Endothelial cell of umbilical vein (primary cell): Measurements from ENCODE around the gene CTXND1.

Experiments used
- EZH2 ChIP-seq: IDR thresholded peaks from 2 replicates; pipeline ENCODE4 v1.6.1; 2012; ENCODE audit warnings: borderline replicate concordance, low read depth, mild to moderate bottlenecking, moderate library complexity, low read length, inconsistent platforms; ENCODE audit not compliant: severe bottlenecking
- FOS ChIP-seq: IDR thresholded peaks from 2 replicates; pipeline ENCODE4 v1.6.1; 2011; ENCODE audit warnings: mild to moderate bottlenecking, low read length, moderate library complexity, borderline replicate concordance; ENCODE audit not compliant: insufficient read depth
- JUN ChIP-seq: IDR thresholded peaks from 2 replicates; pipeline ENCODE4 v1.6.1; 2011; ENCODE audit warnings: borderline replicate concordance, low read depth; ENCODE audit not compliant: insufficient read length, insufficient read depth
- MYC ChIP-seq: IDR thresholded peaks from one replicate; pipeline ENCODE4 v1.6.1; 2011; ENCODE audit warnings: mild to moderate bottlenecking, low read depth, low read length
- POLR2A ChIP-seq: IDR thresholded peaks from 2 replicates; pipeline ENCODE4 v1.6.1; 2012; ENCODE audit warnings: low read depth, mild to moderate bottlenecking, control low read depth, low read length
- POLR2AphosphoS5 ChIP-seq: IDR thresholded peaks from 2 replicates; pipeline ENCODE4 v1.6.1; 2012; ENCODE audit warnings: low read depth, mild to moderate bottlenecking, control low read depth, low read length, moderate library complexity; ENCODE audit not compliant: insufficient read depth
- TF ChIP-seq, protein P1 (sequence below), 2 donors: IDR thresholded peaks; 1 replicate in 1 of 2; 2 replicates in 1 of 2; pipeline ENCODE4 v1.5.1; 2011; ENCODE audit warnings: low read length in 2 of 2, mild to moderate bottlenecking in 2 of 2, moderate library complexity in 2 of 2, control low read depth in 1 of 2, inconsistent platforms in 1 of 2, low read depth in 1 of 2; ENCODE audit not compliant: insufficient read depth in 1 of 2; ENCODE audit errors: extremely low read depth in 1 of 2
- TF ChIP-seq, protein P2 (sequence below): IDR thresholded peaks from 2 replicates; pipeline ENCODE4 v1.6.1; 2011; ENCODE audit not compliant: insufficient read depth, insufficient read length

DNA sequence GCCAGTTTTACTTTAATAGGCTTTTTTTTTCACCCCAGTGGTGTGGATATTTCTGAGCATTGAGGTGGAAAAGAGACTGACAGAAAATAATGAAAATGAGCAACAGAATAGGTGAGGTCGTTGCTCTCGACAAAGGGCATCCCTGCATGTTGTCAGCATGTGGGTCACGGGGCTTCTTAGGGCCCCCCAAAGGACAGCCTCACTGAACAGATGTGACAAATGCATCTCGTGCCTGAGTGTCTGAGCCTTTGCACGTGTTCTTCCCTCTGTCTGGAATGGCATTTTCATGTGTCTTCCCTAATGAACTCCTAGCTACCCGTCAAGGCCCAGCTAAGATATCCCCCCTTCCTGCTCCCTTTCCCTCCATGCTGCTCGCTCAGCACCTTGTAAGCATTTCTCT is 67.5 kb downstream of the CTXND1 start:
- no peak for TF ChIP-seq POLR2A
- TF ChIP-seq, protein P1, sequence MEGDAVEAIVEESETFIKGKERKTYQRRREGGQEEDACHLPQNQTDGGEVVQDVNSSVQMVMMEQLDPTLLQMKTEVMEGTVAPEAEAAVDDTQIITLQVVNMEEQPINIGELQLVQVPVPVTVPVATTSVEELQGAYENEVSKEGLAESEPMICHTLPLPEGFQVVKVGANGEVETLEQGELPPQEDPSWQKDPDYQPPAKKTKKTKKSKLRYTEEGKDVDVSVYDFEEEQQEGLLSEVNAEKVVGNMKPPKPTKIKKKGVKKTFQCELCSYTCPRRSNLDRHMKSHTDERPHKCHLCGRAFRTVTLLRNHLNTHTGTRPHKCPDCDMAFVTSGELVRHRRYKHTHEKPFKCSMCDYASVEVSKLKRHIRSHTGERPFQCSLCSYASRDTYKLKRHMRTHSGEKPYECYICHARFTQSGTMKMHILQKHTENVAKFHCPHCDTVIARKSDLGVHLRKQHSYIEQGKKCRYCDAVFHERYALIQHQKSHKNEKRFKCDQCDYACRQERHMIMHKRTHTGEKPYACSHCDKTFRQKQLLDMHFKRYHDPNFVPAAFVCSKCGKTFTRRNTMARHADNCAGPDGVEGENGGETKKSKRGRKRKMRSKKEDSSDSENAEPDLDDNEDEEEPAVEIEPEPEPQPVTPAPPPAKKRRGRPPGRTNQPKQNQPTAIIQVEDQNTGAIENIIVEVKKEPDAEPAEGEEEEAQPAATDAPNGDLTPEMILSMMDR (IDR thresholded peaks at IDR 0.05; ENCODE audit: extremely low read depth in 1 of 2, insufficient read depth in 1 of 2, low read depth in 1 of 2, low read length in 2 of 2), result no peak
- TF ChIP-seq MYC, result no peak
- TF ChIP-seq EZH2, result no peak
- no peak for TF ChIP-seq POLR2AphosphoS5
- no peak for TF ChIP-seq JUN
- TF ChIP-seq, protein P2, sequence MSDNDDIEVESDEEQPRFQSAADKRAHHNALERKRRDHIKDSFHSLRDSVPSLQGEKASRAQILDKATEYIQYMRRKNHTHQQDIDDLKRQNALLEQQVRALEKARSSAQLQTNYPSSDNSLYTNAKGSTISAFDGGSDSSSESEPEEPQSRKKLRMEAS, result no peak
- TF ChIP-seq FOS, result no peak
